PFSK-1 (cell line): ENCODE measurements around the gene NEK10.

ENCODE experiments used
- POLR2AphosphoS5 ChIP-seq: IDR thresholded peaks from 2 replicates; pipeline ENCODE4 v1.6.1; 2012; ENCODE audit warnings: low read depth, mild to moderate bottlenecking, control low read depth, low read length, moderate library complexity
- REST ChIP-seq, 2 experiments: IDR thresholded peaks; 2 replicates each; pipeline versions ENCODE4 v1.6.1 to v1.8.0; 2011 to 2012; ENCODE audit warnings: low read depth in 2 of 2, low read length in 2 of 2, control low read depth in 1 of 2, inconsistent platforms in 1 of 2, mild to moderate bottlenecking in 1 of 2, moderate library complexity in 1 of 2; ENCODE audit not compliant: insufficient read depth in 1 of 2
- SIN3A ChIP-seq: IDR thresholded peaks from 2 replicates; pipeline ENCODE4 v1.6.1; 2012; ENCODE audit warnings: mild to moderate bottlenecking, low read length, moderate library complexity, borderline replicate concordance; ENCODE audit not compliant: insufficient read depth
- TAF1 ChIP-seq: IDR thresholded peaks from 2 replicates; pipeline ENCODE4 v1.6.1; 2012; ENCODE audit warnings: low read length, control low read depth, borderline replicate concordance; ENCODE audit not compliant: insufficient read depth

GRCh38 chr3:27133060-27133459, 236.1 kb downstream of the NEK10 start:
- TF ChIP-seq REST (IDR thresholded peaks at IDR 0.05; ENCODE audit: insufficient read depth in 1 of 2, low read depth in 2 of 2, low read length in 2 of 2) (no peak), POLR2AphosphoS5 (no peak), TAF1 (no peak), SIN3A (no peak)
